ENCODE measurements around the gene CNTNAP2.

The CNTNAP2 gene

GRCh38 chr7:146565872-146566271 is 449.3 kb downstream of the CNTNAP2 start:
- Mint-ChIP-seq H3K27ac (no peak overlapping the region), H3K36me3 (no peaks in the 10 kb centered on the region), H3K4me1 (no peaks in the 10 kb centered on the region), H3K4me3 (no peak overlapping the region), H3K9me3 (peaks cover 3% of the 10 kb centered on the region), H3K27me3 (no peaks in the 10 kb centered on the region)
- no peak for DNase-seq
- CTCF ChIA-PET: no interaction called here

- DNase-seq: no peak
- Mint-ChIP-seq H3K4me1 (no peaks in the 10 kb centered on the region), H3K4me3 (no peak overlapping the region), H3K9me3 (peaks cover 8% of the 10 kb centered on the region), H3K36me3 (no peaks in the 10 kb centered on the region), H3K27ac (no peak overlapping the region), H3K27me3 (no peaks in the 10 kb centered on the region)
- CTCF ChIA-PET: no interaction called here
Measured at GRCh38 chr7:146575903-146576302, 459.3 kb downstream of the CNTNAP2 start.

GRCh38 chr7:146591976-146592375 is 475.4 kb downstream of the CNTNAP2 start:
- Mint-ChIP-seq H3K27ac (no peak overlapping the region), H3K4me1 (no peaks in the 10 kb centered on the region), H3K27me3 (no peaks in the 10 kb centered on the region), H3K4me3 (no peak overlapping the region), H3K9me3 (peaks cover 6% of the 10 kb centered on the region), H3K36me3 (no peaks in the 10 kb centered on the region)
- no peak for DNase-seq
- CTCF ChIA-PET: no interaction called here

GRCh38 chr7:146606628-146607027 is 490.0 kb downstream of the CNTNAP2 start:
- CTCF ChIA-PET: no interaction called here
- H3K36me3 Mint-ChIP-seq: no peaks in the 10 kb centered on the region
- H3K9me3 Mint-ChIP-seq: peaks cover 4% of the 10 kb centered on the region
- H3K27ac Mint-ChIP-seq: no peak overlapping the region
- no peak for DNase-seq
- no peak overlapping the region for H3K4me3 Mint-ChIP-seq
- no peaks in the 10 kb centered on the region for H3K27me3 Mint-ChIP-seq
- H3K4me1 Mint-ChIP-seq: no peaks in the 10 kb centered on the region

GRCh38 chr7:146619641-146620040 is 503.0 kb downstream of the CNTNAP2 start:
- Mint-ChIP-seq H3K27ac (no peak overlapping the region), H3K4me3 (no peak overlapping the region), H3K4me1 (no peaks in the 10 kb centered on the region), H3K9me3 (peaks cover 8% of the 10 kb centered on the region), H3K36me3 (no peaks in the 10 kb centered on the region), H3K27me3 (no peaks in the 10 kb centered on the region)
- CTCF ChIA-PET: no interaction called here
- DNase-seq: no peak

GRCh38 chr7:146626912-146627311 is 510.3 kb downstream of the CNTNAP2 start:
- no peak overlapping the region for H3K4me3 Mint-ChIP-seq
- no peaks in the 10 kb centered on the region for H3K4me1 Mint-ChIP-seq
- H3K27ac Mint-ChIP-seq: no peak overlapping the region
- H3K9me3 Mint-ChIP-seq: peaks cover 14% of the 10 kb centered on the region
- DNase-seq: no peak
- CTCF ChIA-PET: no interaction called here
- no peaks in the 10 kb centered on the region for H3K36me3 Mint-ChIP-seq
- no peaks in the 10 kb centered on the region for H3K27me3 Mint-ChIP-seq

- Mint-ChIP-seq H3K27ac (no peak overlapping the region), H3K36me3 (no peaks in the 10 kb centered on the region), H3K4me3 (no peak overlapping the region), H3K9me3 (peaks cover 7% of the 10 kb centered on the region), H3K27me3 (no peaks in the 10 kb centered on the region), H3K4me1 (no peaks in the 10 kb centered on the region)
- CTCF ChIA-PET: no interaction called here
- no peak for DNase-seq
Measured at GRCh38 chr7:146635205-146636032, 518.8 kb downstream of the CNTNAP2 start.

GRCh38 chr7:146636033-146636356 is 519.4 kb downstream of the CNTNAP2 start:
- CTCF ChIA-PET: no interaction called here
- DNase-seq: no peak
- Mint-ChIP-seq H3K9me3 (peaks cover 3% of the 10 kb centered on the region), H3K27ac (no peak overlapping the region), H3K4me1 (no peaks in the 10 kb centered on the region), H3K27me3 (no peaks in the 10 kb centered on the region), H3K4me3 (no peak overlapping the region), H3K36me3 (no peaks in the 10 kb centered on the region)

- peaks cover 5% of the 10 kb centered on the region for H3K9me3 Mint-ChIP-seq
- no peak overlapping the region for H3K27ac Mint-ChIP-seq
- DNase-seq: no peak
- H3K4me3 Mint-ChIP-seq: no peak overlapping the region
- no peaks in the 10 kb centered on the region for H3K27me3 Mint-ChIP-seq
- CTCF ChIA-PET: no interaction called here
- H3K4me1 Mint-ChIP-seq: no peaks in the 10 kb centered on the region
- no peaks in the 10 kb centered on the region for H3K36me3 Mint-ChIP-seq
Measured at GRCh38 chr7:146636581-146636980, 520.0 kb downstream of the CNTNAP2 start.

GRCh38 chr7:146639291-146639690 is 522.7 kb downstream of the CNTNAP2 start:
- H3K27me3 Mint-ChIP-seq: no peaks in the 10 kb centered on the region
- no peak for DNase-seq
- no peak overlapping the region for H3K27ac Mint-ChIP-seq
- H3K4me3 Mint-ChIP-seq: no peak overlapping the region
- CTCF ChIA-PET: no interaction called here
- peaks cover 3% of the 10 kb centered on the region for H3K9me3 Mint-ChIP-seq
- no peaks in the 10 kb centered on the region for H3K4me1 Mint-ChIP-seq
- H3K36me3 Mint-ChIP-seq: no peaks in the 10 kb centered on the region

- Mint-ChIP-seq H3K36me3 (no peaks in the 10 kb centered on the region), H3K4me1 (no peaks in the 10 kb centered on the region), H3K27me3 (no peaks in the 10 kb centered on the region), H3K4me3 (no peak overlapping the region), H3K9me3 (peaks cover 2% of the 10 kb centered on the region), H3K27ac (no peak overlapping the region)
- no peak for DNase-seq
- CTCF ChIA-PET: no interaction called here
Measured at GRCh38 chr7:146641491-146641890, 524.9 kb downstream of the CNTNAP2 start.

GRCh38 chr7:146645383-146645976 is 528.9 kb downstream of the CNTNAP2 start:
- Mint-ChIP-seq H3K27me3 (no peaks in the 10 kb centered on the region), H3K36me3 (no peaks in the 10 kb centered on the region), H3K9me3 (peaks cover 2% of the 10 kb centered on the region), H3K4me1 (no peaks in the 10 kb centered on the region), H3K4me3 (no peak overlapping the region), H3K27ac (no peak overlapping the region)
- CTCF ChIA-PET: no interaction called here
- DNase-seq: no peak

- DNase-seq: no peak
- H3K9me3 Mint-ChIP-seq: no peaks in the 10 kb centered on the region
- H3K27ac Mint-ChIP-seq: no peak overlapping the region
- CTCF ChIA-PET: no interaction called here
- H3K27me3 Mint-ChIP-seq: no peaks in the 10 kb centered on the region
- H3K4me3 Mint-ChIP-seq: no peak overlapping the region
- H3K4me1 Mint-ChIP-seq: no peaks in the 10 kb centered on the region
- H3K36me3 Mint-ChIP-seq: no peaks in the 10 kb centered on the region
Measured at GRCh38 chr7:146647445-146647844, 530.8 kb downstream of the CNTNAP2 start.

- CTCF ChIA-PET: no interaction called here
- no peaks in the 10 kb centered on the region for H3K36me3 Mint-ChIP-seq
Measured at GRCh38 chr7:146652176-146652575, 535.6 kb downstream of the CNTNAP2 start.

GRCh38 chr7:146654048-146654447 is 537.4 kb downstream of the CNTNAP2 start:
- Mint-ChIP-seq H3K9me3 (no peaks in the 10 kb centered on the region), H3K27ac (no peak overlapping the region), H3K4me3 (no peak overlapping the region), H3K36me3 (no peaks in the 10 kb centered on the region), H3K4me1 (peaks cover 5% of the 10 kb centered on the region), H3K27me3 (no peaks in the 10 kb centered on the region)
- DNase-seq: no peak
- CTCF ChIA-PET: no interaction called here

More at GRCh38 chr7:146652176-146652575, 535.6 kb downstream of the CNTNAP2 start:
- Mint-ChIP-seq H3K27ac (no peak overlapping the region), H3K4me3 (no peak overlapping the region), H3K9me3 (no peaks in the 10 kb centered on the region), H3K4me1 (peaks cover 5% of the 10 kb centered on the region), H3K27me3 (no peaks in the 10 kb centered on the region)
- no peak for DNase-seq
